Measurements from ENCODE around the gene COBL. TPM values are rescaled to one million over a fixed set of nuclear protein-coding genes. Genes with fewer than 3 reads are reported as not detected.
A peak's percentile ranks its signal among the peaks of the same experiment; 100 is the strongest.

Gene COBL
- total RNA-seq (2012; rRNA removed) (under 0.01 TPM in 1 of 2 replicates, not detected in the other), polyA plus RNA-seq (2012; rRNA removed) (not detected in 2 replicates), Bru-seq, nascent RNA (percentile 8 among the genes with signal in this experiment), BruChase-seq, experiment 1, labeled RNA remaining after a 6-hour chase (percentile 9 among the genes with signal in this experiment), BruChase-seq, experiment 2, labeled RNA remaining after a 2-hour chase (percentile 7 among the genes with signal in this experiment)
- not detected in 2 replicates for polyA plus RNA-seq (2012; cell fraction: cytosol; rRNA removed)
- polyA plus RNA-seq (2012; cell fraction: nucleus; rRNA removed; ENCODE audit: low replicate concordance): not detected in 2 replicates
- long read RNA-seq: 0 reads

- no peaks in the 10 kb centered on the region for H3K4me1 ChIP-seq (ENCODE audit: control insufficient read depth, insufficient read depth, low read length)
- H2BK5ac ChIP-seq (ENCODE audit: low read depth, low read length, poor library complexity, severe bottlenecking): no peak within 1 kb of the TSS
- H3K4ac ChIP-seq (ENCODE audit: low read depth, low read length): no peak within 1 kb of the TSS
- dilution Hi-C loops (cut with HindIII; ENCODE audit: low sequenced_read_pairs, unreplicated experiment) (no loop called here), in situ Hi-C loops (cut with MboI; ENCODE audit: low sequenced_read_pairs) (no loop called here), intact Hi-C loops (cut with micrococcal nuclease) (no loop called here)
- H2BK15ac ChIP-seq (ENCODE audit: low read depth, low read length): no peak within 1 kb of the TSS
- no peak within 1 kb of the TSS for H2BK120ac ChIP-seq (ENCODE audit: low read depth, low read length)
- peaks cover 18% of the 10 kb centered on the region for H3K27me3 ChIP-seq (ENCODE audit: control insufficient read depth, insufficient read depth, low read length)
- H2BK20ac ChIP-seq (ENCODE audit: low read depth, low read length): no peak within 1 kb of the TSS
- no peaks in the 10 kb centered on the region for H3K9me3 ChIP-seq (ENCODE audit: control insufficient read depth, insufficient read depth, low read length)
- no peak within 1 kb of the TSS for H4K91ac ChIP-seq (ENCODE audit: insufficient read depth, low read depth, low read length)
- DNase-seq: no peak
- CTCF ChIA-PET: no interaction called here
- H3K36me3 ChIP-seq (ENCODE audit: control insufficient read depth, insufficient read depth, low read length): no peaks in the 10 kb centered on the region
- 10% methylated on average over 22 of the region's 94 CpGs; no CpG with 5 or more reads in 1 of the 2 experiments for WGBS, 2 experiments (ENCODE audit: extremely low coverage in 2 of 2, insufficient read length in 1 of 2)
- no TSS peak for BruUV-seq (replicated peaks)
- H4K5ac ChIP-seq (ENCODE audit: low read depth, low read length): no peak within 1 kb of the TSS
- no peaks in the 10 kb centered on the region for H4K20me1 ChIP-seq (ENCODE audit: insufficient read depth, low read length)
- no peaks in the 10 kb centered on the region for H3K9me1 ChIP-seq (ENCODE audit: insufficient read depth, low read length)
- H2AFZ ChIP-seq (replicated peaks; ENCODE audit: low read length, poor library complexity): peak within 1 kb of the TSS; percentile 43
- TF ChIP-seq CTCF (conservative IDR thresholded peaks at IDR 0.05; ENCODE audit: low read depth, low read length): no peak
- no peak for TF ChIP-seq CHD1 (IDR thresholded peaks at IDR 0.05; ENCODE audit: low read depth, low read length)
- no peak for TF ChIP-seq FOS (IDR thresholded peaks at IDR 0.05; ENCODE audit: low read depth, low read length)
- no peak for TF ChIP-seq MAZ (IDR thresholded peaks at IDR 0.05; ENCODE audit: borderline replicate concordance, low read depth, low read length)
- TF ChIP-seq MAFK (IDR thresholded peaks at IDR 0.05; ENCODE audit: low read depth, low read length): no peak
- TF ChIP-seq RCOR1 (IDR thresholded peaks at IDR 0.05; ENCODE audit: insufficient replicate concordance, low read length): no peak
- TF ChIP-seq NFE2L2 (IDR thresholded peaks at IDR 0.05; ENCODE audit: low read depth, low read length): no peak
- no peak for TF ChIP-seq SMC3 (IDR thresholded peaks at IDR 0.05; ENCODE audit: low read depth, low read length)
- no peak within 1 kb of the TSS for H2AK5ac ChIP-seq (ENCODE audit: low read depth, low read length)
- POLR2A ChIA-PET (ENCODE audit: unreplicated experiment): no interaction called here
- H3K23ac ChIP-seq (ENCODE audit: low read depth, low read length): no peak within 1 kb of the TSS
- no peaks in the 10 kb centered on the region for H3K79me1 ChIP-seq (ENCODE audit: low read depth in 1 of 2, low read length in 2 of 2)
- no peak within 1 kb of the TSS for H2AK9ac ChIP-seq (replicated peaks; ENCODE audit: low read depth, low read length, poor library complexity)
- no peak within 1 kb of the TSS; the same call in 1 of the 2 replicates for H3K4me2 ChIP-seq (ENCODE audit: low read depth, low read length)
- H3K56ac ChIP-seq (ENCODE audit: extremely low read depth, insufficient read depth, low read length): no peak within 1 kb of the TSS
- no peak within 1 kb of the TSS for H3K27ac ChIP-seq (ENCODE audit: insufficient read depth, low read length)
- no peak for ATAC-seq (ENCODE audit: low read depth)
- no peak within 1 kb of the TSS for H3K14ac ChIP-seq (replicated peaks; ENCODE audit: low read depth, low read length)
- no peak within 1 kb of the TSS for H3K4me3 ChIP-seq (ENCODE audit: insufficient read depth, low read depth, low read length)
- H3K9ac ChIP-seq (ENCODE audit: low read depth, low read length): no peak within 1 kb of the TSS
- H4K8ac ChIP-seq (ENCODE audit: low read depth in 2 of 2, low read length in 2 of 2): no peak within 1 kb of the TSS
- no peak within 1 kb of the TSS for H3K18ac ChIP-seq (ENCODE audit: low read depth, low read length)
Measured at GRCh38 chr7:51316666-51317581, at the start of gene COBL. TSS of gene COBL (minus strand) at chr7:51316809. CDS start at chr7:51316633, 176 bp downstream.

Measured in IMR-90 (cell line).